HL-60 (cell line): Measurements from ENCODE around the gene USP48.

Experiments used
- GABPA ChIP-seq: IDR thresholded peaks from 2 replicates; pipeline ENCODE4 v1.6.1; 2012; ENCODE audit warnings: low read depth
- POLR2AphosphoS5 ChIP-seq: IDR thresholded peaks from 2 replicates; pipeline ENCODE4 v1.6.1; 2012; ENCODE audit warnings: low read depth
- TF ChIP-seq, protein P1 (sequence below): IDR thresholded peaks from one replicate; pipeline ENCODE4 v1.5.1; 2011; ENCODE audit warnings: low read length, control low read depth, inconsistent platforms; ENCODE audit not compliant: insufficient read depth

DNA sequence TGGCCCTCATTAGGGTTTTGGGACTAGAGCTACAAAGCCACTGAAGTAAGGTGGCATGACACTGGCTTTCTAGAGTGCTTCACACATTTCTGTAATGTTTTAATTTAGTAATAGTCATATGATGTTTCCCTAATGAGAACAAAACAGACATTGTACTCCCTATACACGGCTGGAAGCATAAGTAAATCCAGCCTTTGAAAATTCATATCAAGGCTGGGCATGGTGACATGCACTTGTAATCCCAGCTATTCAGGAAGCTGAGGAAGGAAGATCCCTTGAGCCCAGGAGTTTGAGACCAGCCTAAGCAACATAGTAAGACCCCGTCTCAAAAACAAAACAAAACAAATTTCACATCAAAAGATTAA, 7.4 kb downstream of the USP48 start:
- TF ChIP-seq GABPA (no peak), POLR2AphosphoS5 (no peak)
- TF ChIP-seq, protein P1, sequence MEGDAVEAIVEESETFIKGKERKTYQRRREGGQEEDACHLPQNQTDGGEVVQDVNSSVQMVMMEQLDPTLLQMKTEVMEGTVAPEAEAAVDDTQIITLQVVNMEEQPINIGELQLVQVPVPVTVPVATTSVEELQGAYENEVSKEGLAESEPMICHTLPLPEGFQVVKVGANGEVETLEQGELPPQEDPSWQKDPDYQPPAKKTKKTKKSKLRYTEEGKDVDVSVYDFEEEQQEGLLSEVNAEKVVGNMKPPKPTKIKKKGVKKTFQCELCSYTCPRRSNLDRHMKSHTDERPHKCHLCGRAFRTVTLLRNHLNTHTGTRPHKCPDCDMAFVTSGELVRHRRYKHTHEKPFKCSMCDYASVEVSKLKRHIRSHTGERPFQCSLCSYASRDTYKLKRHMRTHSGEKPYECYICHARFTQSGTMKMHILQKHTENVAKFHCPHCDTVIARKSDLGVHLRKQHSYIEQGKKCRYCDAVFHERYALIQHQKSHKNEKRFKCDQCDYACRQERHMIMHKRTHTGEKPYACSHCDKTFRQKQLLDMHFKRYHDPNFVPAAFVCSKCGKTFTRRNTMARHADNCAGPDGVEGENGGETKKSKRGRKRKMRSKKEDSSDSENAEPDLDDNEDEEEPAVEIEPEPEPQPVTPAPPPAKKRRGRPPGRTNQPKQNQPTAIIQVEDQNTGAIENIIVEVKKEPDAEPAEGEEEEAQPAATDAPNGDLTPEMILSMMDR, result no peak
